ENCODE measurements around the gene SLC1A7. TPM values are rescaled to one million over a fixed set of nuclear protein-coding genes. Genes with fewer than 3 reads are reported as not detected.

Gene SLC1A7
- polyA plus RNA-seq, 1 donor (not counting 4 experiments of a cell fraction or from before 2014, with no cell fraction given), result not detected

GRCh38 chr1:53114090-53114489 lies 28.3 kb downstream of the SLC1A7 start:
- H3K4me2 ChIP-seq (ENCODE audit: control insufficient read depth, extremely low read depth, insufficient read depth, low read depth, low read length), result no peak overlapping the region
- FAIRE-seq (no peak), DNase-seq (ENCODE audit: low read depth, low spot score) (no peak)
- H3K4me1 ChIP-seq (ENCODE audit: control insufficient read depth, extremely low read depth, insufficient read depth, low read length), result no peaks in the 10 kb centered on the region
- no peaks in the 10 kb centered on the region for H3K9me1 ChIP-seq (ENCODE audit: control insufficient read depth, extremely low read depth, insufficient read depth, low read length)
- H3K79me2 ChIP-seq (ENCODE audit: control insufficient read depth, insufficient read depth, low read length), result no peaks in the 10 kb centered on the region
- TF ChIP-seq EZH2 (IDR thresholded peaks at IDR 0.05; ENCODE audit: low read length), result no peak
- TF ChIP-seq, protein P1, sequence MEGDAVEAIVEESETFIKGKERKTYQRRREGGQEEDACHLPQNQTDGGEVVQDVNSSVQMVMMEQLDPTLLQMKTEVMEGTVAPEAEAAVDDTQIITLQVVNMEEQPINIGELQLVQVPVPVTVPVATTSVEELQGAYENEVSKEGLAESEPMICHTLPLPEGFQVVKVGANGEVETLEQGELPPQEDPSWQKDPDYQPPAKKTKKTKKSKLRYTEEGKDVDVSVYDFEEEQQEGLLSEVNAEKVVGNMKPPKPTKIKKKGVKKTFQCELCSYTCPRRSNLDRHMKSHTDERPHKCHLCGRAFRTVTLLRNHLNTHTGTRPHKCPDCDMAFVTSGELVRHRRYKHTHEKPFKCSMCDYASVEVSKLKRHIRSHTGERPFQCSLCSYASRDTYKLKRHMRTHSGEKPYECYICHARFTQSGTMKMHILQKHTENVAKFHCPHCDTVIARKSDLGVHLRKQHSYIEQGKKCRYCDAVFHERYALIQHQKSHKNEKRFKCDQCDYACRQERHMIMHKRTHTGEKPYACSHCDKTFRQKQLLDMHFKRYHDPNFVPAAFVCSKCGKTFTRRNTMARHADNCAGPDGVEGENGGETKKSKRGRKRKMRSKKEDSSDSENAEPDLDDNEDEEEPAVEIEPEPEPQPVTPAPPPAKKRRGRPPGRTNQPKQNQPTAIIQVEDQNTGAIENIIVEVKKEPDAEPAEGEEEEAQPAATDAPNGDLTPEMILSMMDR (optimal IDR thresholded peaks at IDR 0.05 in 1 of 3, IDR thresholded peaks at IDR 0.05 in 1 of 3, conservative IDR thresholded peaks at IDR 0.05 in 1 of 3; ENCODE audit: extremely low read depth in 1 of 3, insufficient read depth in 2 of 3, low read length in 3 of 3), result no peak
- H3K9me3 ChIP-seq (ENCODE audit: control insufficient read depth, low read depth, low read length), result peaks cover 2% of the 10 kb centered on the region
- no peak overlapping the region for H3K9ac ChIP-seq (ENCODE audit: control insufficient read depth, extremely low read depth, insufficient read depth, low read length)
- no peak overlapping the region for H3K4me3 ChIP-seq (ENCODE audit: control insufficient read depth in 2 of 3, extremely low read depth in 1 of 3, insufficient read depth in 2 of 3, low read depth in 1 of 3, low read length in 3 of 3)
- dilution Hi-C loops (cut with MboI; ENCODE audit: extremely low pct_ligation_motif_present, low sequenced_read_pairs), result no loop called here
- H3K36me3 ChIP-seq (ENCODE audit: control insufficient read depth in 2 of 2, extremely low read depth in 1 of 2, insufficient read depth in 2 of 2, low read length in 2 of 2), result no peaks in the 10 kb centered on the region
- peaks cover 14% of the 10 kb centered on the region for H3K27me3 ChIP-seq (ENCODE audit: control insufficient read depth, extremely low read depth, insufficient read depth, low read length)
- H3K27ac ChIP-seq (ENCODE audit: control insufficient read depth, insufficient read depth, low read length), result no peak overlapping the region
- no peak overlapping the region for H2AFZ ChIP-seq (ENCODE audit: control insufficient read depth, low read length)
- no peaks in the 10 kb centered on the region for H4K20me1 ChIP-seq (ENCODE audit: control insufficient read depth, extremely low read depth, insufficient read depth, low read length)

DNA sequence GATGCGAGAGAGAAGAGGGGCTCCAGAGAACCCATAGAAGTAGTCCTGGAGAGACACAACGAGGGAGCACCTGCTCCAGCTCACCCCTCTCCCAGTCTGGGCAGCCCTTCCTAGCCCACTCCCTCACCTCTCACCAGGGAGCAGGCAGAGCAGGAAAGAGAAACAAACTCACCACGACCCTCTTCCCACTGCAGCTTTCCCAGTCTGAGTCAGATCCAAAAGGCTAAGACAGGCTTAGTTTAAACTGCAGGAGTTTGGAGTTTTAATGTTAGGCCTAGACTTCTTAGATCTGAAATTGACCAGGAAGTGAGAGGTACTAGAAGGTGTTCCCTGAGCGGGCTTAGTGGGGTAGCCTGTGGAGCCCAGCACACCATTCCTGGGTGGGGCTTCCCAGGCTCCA lies 29.6 kb downstream of the SLC1A7 start:
- Histone ChIP-seq H3K9ac (ENCODE audit: control insufficient read depth, extremely low read depth, insufficient read depth, low read length) (no peak overlapping the region), H2AFZ (ENCODE audit: control insufficient read depth, low read length) (no peak overlapping the region), H3K36me3 (ENCODE audit: control insufficient read depth in 2 of 2, extremely low read depth in 1 of 2, insufficient read depth in 2 of 2, low read length in 2 of 2) (no peaks in the 10 kb centered on the region), H3K4me1 (ENCODE audit: control insufficient read depth, extremely low read depth, insufficient read depth, low read length) (peaks cover 7% of the 10 kb centered on the region), H4K20me1 (ENCODE audit: control insufficient read depth, extremely low read depth, insufficient read depth, low read length) (no peaks in the 10 kb centered on the region), H3K4me3 (ENCODE audit: control insufficient read depth in 2 of 3, extremely low read depth in 1 of 3, insufficient read depth in 2 of 3, low read depth in 1 of 3, low read length in 3 of 3) (no peak overlapping the region), H3K9me3 (ENCODE audit: control insufficient read depth, low read depth, low read length) (peaks cover 2% of the 10 kb centered on the region), H3K27ac (ENCODE audit: control insufficient read depth, insufficient read depth, low read length) (no peak overlapping the region), H3K27me3 (ENCODE audit: control insufficient read depth, extremely low read depth, insufficient read depth, low read length) (peaks cover 19% of the 10 kb centered on the region), H3K9me1 (ENCODE audit: control insufficient read depth, extremely low read depth, insufficient read depth, low read length) (no peaks in the 10 kb centered on the region), H3K4me2 (ENCODE audit: control insufficient read depth, extremely low read depth, insufficient read depth, low read depth, low read length) (no peak overlapping the region), H3K79me2 (ENCODE audit: control insufficient read depth, insufficient read depth, low read length) (no peaks in the 10 kb centered on the region)
- FAIRE-seq (no peak), DNase-seq (ENCODE audit: low read depth, low spot score) (no peak)
- no peak for TF ChIP-seq EZH2 (IDR thresholded peaks at IDR 0.05; ENCODE audit: low read length)
- TF ChIP-seq, protein P1 (optimal IDR thresholded peaks at IDR 0.05 in 1 of 3, IDR thresholded peaks at IDR 0.05 in 1 of 3, conservative IDR thresholded peaks at IDR 0.05 in 1 of 3; ENCODE audit: extremely low read depth in 1 of 3, insufficient read depth in 2 of 3, low read length in 3 of 3), result no peak
- dilution Hi-C loops (cut with MboI; ENCODE audit: extremely low pct_ligation_motif_present, low sequenced_read_pairs), result no loop called here

Measured in keratinocyte (primary cell).